GM20000 (cell line): ENCODE results near the gene ZFC3H1.
A peak's percentile ranks its signal among the peaks of the same experiment; 100 is the strongest.

Source experiments
- DNase-seq: peaks from one replicate; pipeline ENCODE4 v3.0.0; 2012; ENCODE audit warnings: low spot score
- TF ChIP-seq, protein P1 (sequence below): IDR thresholded peaks from 2 replicates; pipeline ENCODE4 v1.5.1; 2012; ENCODE audit warnings: mild to moderate bottlenecking, control low read depth; ENCODE audit errors: extremely low read depth, missing control alignments

The ZFC3H1 gene

DNA sequence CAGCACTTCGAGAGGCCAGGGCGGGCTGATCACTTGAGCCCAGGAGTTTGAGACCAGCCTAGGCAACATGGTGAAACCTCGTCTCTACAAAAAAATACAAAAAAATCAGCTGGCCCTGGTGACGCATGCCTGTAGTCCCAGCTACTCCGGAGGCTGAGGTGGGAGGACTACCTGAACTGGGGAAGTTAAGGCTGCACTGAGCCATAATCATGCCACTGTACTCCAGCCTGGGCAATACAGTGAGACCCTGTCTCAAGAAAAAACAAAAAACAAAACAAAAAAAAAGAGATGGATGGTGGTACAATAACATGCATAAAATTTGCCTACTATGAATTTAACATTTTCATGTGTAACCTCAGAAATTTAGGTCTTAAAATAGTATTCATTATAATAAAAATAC is 2.6 kb upstream of the ZFC3H1 start:
- no peak for DNase-seq
- TF ChIP-seq, protein P1, sequence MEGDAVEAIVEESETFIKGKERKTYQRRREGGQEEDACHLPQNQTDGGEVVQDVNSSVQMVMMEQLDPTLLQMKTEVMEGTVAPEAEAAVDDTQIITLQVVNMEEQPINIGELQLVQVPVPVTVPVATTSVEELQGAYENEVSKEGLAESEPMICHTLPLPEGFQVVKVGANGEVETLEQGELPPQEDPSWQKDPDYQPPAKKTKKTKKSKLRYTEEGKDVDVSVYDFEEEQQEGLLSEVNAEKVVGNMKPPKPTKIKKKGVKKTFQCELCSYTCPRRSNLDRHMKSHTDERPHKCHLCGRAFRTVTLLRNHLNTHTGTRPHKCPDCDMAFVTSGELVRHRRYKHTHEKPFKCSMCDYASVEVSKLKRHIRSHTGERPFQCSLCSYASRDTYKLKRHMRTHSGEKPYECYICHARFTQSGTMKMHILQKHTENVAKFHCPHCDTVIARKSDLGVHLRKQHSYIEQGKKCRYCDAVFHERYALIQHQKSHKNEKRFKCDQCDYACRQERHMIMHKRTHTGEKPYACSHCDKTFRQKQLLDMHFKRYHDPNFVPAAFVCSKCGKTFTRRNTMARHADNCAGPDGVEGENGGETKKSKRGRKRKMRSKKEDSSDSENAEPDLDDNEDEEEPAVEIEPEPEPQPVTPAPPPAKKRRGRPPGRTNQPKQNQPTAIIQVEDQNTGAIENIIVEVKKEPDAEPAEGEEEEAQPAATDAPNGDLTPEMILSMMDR, result no peak

DNA sequence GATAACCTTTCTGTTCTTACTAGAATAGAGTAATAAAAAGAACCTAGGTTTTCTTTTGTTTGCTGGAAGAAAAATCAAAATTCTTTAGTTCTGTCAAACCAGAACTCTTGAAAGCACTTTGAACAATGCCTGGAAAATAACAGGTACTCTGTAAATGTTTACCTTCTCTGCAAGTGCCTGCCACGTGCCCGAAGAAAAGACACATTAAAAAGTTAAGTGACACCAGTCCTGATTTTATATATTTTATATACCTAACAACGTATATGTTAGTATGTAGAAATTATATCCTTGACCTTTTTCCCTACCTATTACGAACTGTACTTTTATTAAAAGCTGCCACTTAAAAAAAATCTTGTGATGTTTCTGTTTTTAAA is 1.4 kb upstream of the ZFC3H1 start:
- no peak for DNase-seq
- TF ChIP-seq, protein P1, result no peak

DNA sequence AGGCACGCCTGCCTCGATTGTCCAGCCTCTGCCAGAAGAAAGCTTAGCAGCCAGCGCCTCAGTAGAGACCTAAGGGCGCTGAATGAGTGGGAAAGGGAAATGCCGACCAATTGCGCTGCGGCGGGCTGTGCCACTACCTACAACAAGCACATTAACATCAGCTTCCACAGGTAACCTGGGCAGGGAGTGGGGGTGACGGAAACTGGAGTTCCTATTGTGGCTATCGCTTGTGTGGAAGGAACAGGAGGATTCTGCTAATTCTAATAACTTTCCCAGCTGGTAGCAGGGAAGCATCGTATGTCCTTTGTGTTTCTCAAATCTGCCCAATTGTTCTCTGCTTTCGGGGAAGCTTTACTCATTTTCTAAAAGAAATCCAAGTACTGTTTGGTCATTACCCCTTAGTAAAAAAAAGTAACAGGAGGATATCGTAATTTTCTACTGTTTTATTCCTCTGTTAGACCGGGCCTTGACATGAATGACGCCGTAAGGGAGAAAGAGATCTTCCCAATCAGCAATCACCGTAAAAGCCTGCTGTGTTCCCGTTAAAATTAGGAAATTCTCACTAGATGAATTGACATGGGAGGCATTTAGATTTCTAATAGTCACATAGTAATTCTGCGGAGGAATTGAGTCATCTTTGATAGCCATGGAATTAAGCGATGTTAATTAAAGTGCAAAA is 902 bp upstream of the ZFC3H1 start:
- DNase-seq, result no peak
- TF ChIP-seq, protein P1, result no peak

DNA sequence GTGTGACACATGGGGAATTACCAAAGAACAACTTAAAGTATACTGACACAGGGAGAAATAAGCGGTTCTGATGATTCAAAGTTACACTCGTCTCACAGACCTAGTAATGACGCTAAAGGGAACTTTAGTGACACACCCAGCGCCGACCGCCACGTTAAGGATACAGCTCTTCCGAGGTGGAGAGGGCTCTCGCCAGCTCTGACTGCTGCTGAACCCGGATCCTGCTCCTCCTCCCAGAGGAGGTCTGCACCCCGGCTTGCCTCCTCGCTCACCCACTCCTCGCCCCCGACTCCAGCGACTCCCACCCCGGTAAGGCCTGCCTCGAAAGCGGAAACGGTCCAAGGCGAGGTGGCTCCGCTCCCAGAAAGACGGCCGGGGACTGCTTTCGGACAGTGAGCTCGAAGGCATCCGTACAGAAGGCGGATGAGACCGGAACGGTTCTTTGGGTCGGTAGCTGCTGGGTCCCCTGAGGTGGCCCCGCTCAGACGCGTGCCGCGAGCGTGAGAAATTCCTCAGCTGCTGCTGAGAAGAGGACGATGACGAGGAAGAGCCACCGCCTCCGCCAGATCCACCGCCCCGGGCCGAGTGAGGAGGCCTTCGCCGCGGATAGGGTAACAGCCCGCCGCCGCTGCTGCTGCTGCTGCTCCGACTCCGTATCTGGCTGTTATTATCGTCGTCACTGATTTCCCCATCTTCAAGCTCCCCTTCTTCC is 643 bp downstream of the ZFC3H1 start:
- DNase-seq, result peak; percentile 32
- TF ChIP-seq, protein P1, result no peak

DNA sequence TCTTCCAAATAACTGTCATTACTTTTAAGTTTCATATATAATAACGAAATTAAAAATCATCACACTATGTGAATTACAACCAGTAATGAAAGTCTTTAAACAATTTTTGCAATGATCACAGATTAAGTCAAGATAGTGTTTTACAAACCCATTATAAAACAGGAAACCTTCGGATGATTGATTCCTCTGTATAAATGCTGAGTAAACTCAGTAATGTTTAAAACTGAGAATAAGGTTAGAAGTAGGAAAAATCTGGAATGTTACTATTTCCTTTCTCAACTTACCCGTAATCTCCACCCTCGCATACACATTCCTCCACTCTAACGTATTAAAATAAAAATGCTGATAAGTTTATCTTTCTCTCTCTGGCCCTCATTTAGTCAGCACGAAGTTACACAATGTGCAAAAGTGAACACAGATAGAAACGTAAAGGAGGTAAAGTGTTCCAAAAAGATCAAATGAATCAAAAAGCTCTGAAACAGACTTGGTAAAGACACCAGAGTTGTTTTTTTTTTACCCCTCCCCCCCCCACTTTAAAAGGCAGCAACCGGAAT is 1.6 kb downstream of the ZFC3H1 start:
- no peak for DNase-seq
- TF ChIP-seq, protein P1, result no peak

DNA sequence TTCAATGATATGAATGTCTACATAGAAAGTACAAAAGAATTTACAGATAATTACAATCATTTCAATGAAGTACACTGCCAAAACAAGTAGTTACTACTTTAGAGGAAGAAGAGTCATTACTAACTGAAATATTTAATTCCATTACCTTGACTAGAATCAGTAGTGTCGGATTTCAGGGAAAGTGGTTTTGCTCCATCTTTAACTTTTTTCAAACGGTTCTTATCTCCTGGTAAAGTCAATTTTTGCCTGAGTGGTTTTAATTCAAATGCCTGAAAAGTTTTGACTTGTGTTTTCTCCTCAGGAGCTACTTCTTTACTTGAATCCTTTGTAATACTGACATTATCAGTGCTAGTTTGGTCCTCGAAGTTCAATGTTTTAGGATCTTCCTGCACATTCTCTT is 6.9 kb downstream of the ZFC3H1 start:
- TF ChIP-seq, protein P1, result no peak
- no peak for DNase-seq

DNA sequence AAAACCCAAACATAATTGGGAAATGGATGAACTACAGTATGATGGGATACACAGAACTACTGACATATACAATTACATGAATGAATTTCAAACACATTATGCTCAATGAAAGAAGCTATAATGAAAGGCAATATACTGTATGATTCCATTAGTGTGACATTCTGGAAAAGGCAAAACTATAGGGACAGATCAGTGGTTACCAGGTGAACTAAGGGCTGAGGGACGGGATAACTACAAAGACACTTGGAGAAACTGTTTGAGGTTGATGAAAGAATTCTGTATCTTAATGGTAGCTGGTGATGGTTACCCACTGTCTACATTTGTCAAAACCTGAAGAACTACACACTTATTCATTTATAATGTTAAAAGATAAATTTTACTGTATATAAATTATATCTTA is 7.7 kb downstream of the ZFC3H1 start:
- no peak for DNase-seq
- TF ChIP-seq, protein P1, result no peak
